Measurements from ENCODE around the gene GSTM5. TPM values are rescaled to one million over a fixed set of nuclear protein-coding genes. Genes with fewer than 3 reads are reported as not detected.
"Not testable (repeated sequence)": the region's sequence is repeated elsewhere in the genome, so short reads cannot be mapped to it uniquely, and the experiment has no call there.

Gene GSTM5
- total and polyA plus RNA-seq, 2 donors (not counting 3 experiments of a cell fraction or from before 2014, with no cell fraction given): 0.25 to 1.6 TPM

- no peak overlapping the region for H3K4me2 ChIP-seq (ENCODE audit: insufficient read depth, low read length)
- H2AFZ ChIP-seq (ENCODE audit: low read depth, low read length): no peak overlapping the region
- H3K9me3 ChIP-seq (replicated peaks; ENCODE audit: control insufficient read depth, insufficient read depth, low read length): no peaks in the 10 kb centered on the region
- H3K27me3 ChIP-seq (ENCODE audit: control insufficient read depth in 2 of 2, insufficient read depth in 2 of 2, low read length in 2 of 2): no peaks in the 10 kb centered on the region
- DNase-seq (ENCODE audit: low read depth, low spot score): no peak
- no peaks in the 10 kb centered on the region for H3K4me1 ChIP-seq (ENCODE audit: control insufficient read depth, extremely low read depth, insufficient read depth, low read length)
- H3K79me2 ChIP-seq (ENCODE audit: control insufficient read depth, insufficient read depth, low read length): no peaks in the 10 kb centered on the region
- CTCF ChIA-PET: no interaction called here
- no peak for TF ChIP-seq EZH2 (IDR thresholded peaks at IDR 0.05; ENCODE audit: borderline replicate concordance, low read depth, low read length, severe bottlenecking)
- TF ChIP-seq MAX (IDR thresholded peaks at IDR 0.05; ENCODE audit: insufficient read depth, insufficient read length): no peak
- TF ChIP-seq MYC (IDR thresholded peaks at IDR 0.05; ENCODE audit: low read depth, low read length): no peak
- TF ChIP-seq POLR2A (IDR thresholded peaks at IDR 0.05; ENCODE audit: low read depth, low read length): no peak
- TF ChIP-seq FOS (IDR thresholded peaks at IDR 0.05; ENCODE audit: borderline replicate concordance, insufficient read depth, low read length): no peak
- intact Hi-C loops (cut with micrococcal nuclease): no loop called here
- H4K20me1 ChIP-seq (replicated peaks; ENCODE audit: control insufficient read depth, extremely low read depth, insufficient read depth, low read length): no peaks in the 10 kb centered on the region
- H3K4me3 ChIP-seq (replicated peaks in 1 of 3; ENCODE audit: insufficient read depth in 1 of 3, low read depth in 1 of 3, low read length in 3 of 3): no peak overlapping the region
- BruUV-seq (replicated peaks): no TSS peak
- dilution Hi-C loops (cut with MboI; ENCODE audit: extremely low pct_ligation_motif_present, low sequenced_read_pairs): no loop called here
- no peak overlapping the region for H3K9ac ChIP-seq (replicated peaks; ENCODE audit: extremely low read depth, insufficient read depth, low read length)
- POLR2A ChIA-PET: no interaction called here
- H3K27ac ChIP-seq (ENCODE audit: insufficient read depth, low read depth, low read length): no peak overlapping the region
- H3K36me3 ChIP-seq (ENCODE audit: control insufficient read depth in 2 of 2, extremely low read depth in 1 of 2, insufficient read depth in 2 of 2, low read length in 2 of 2): no peaks in the 10 kb centered on the region
- no peaks in the 10 kb centered on the region for H3K9me1 ChIP-seq (replicated peaks; ENCODE audit: control insufficient read depth, extremely low read depth, insufficient read depth, low read length)
- FAIRE-seq: no peak
Observed at GRCh38 chr1:109691759-109692158, 20.3 kb upstream of the GSTM5 start.

GRCh38 chr1:109694400-109694799, 17.7 kb upstream of the GSTM5 start:
- H3K79me2 ChIP-seq (ENCODE audit: control insufficient read depth, insufficient read depth, low read length); intact Hi-C loops (cut with micrococcal nuclease); H2AFZ ChIP-seq (ENCODE audit: low read depth, low read length); H3K9ac ChIP-seq (replicated peaks; ENCODE audit: extremely low read depth, insufficient read depth, low read length); H4K20me1 ChIP-seq (replicated peaks; ENCODE audit: control insufficient read depth, extremely low read depth, insufficient read depth, low read length); H3K4me1 ChIP-seq (ENCODE audit: control insufficient read depth, extremely low read depth, insufficient read depth, low read length); H3K36me3 ChIP-seq (ENCODE audit: control insufficient read depth in 2 of 2, extremely low read depth in 1 of 2, insufficient read depth in 2 of 2, low read length in 2 of 2); H3K9me3 ChIP-seq (replicated peaks; ENCODE audit: control insufficient read depth, insufficient read depth, low read length); H3K27me3 ChIP-seq (ENCODE audit: control insufficient read depth in 2 of 2, insufficient read depth in 2 of 2, low read length in 2 of 2); FAIRE-seq; BruUV-seq (replicated peaks); dilution Hi-C loops (cut with MboI; ENCODE audit: extremely low pct_ligation_motif_present, low sequenced_read_pairs); CTCF ChIA-PET; POLR2A ChIA-PET; H3K4me3 ChIP-seq (replicated peaks in 1 of 3; ENCODE audit: insufficient read depth in 1 of 3, low read depth in 1 of 3, low read length in 3 of 3); H3K9me1 ChIP-seq (replicated peaks; ENCODE audit: control insufficient read depth, extremely low read depth, insufficient read depth, low read length); H3K4me2 ChIP-seq (ENCODE audit: insufficient read depth, low read length); DNase-seq (ENCODE audit: low read depth, low spot score); H3K27ac ChIP-seq (ENCODE audit: insufficient read depth, low read depth, low read length): not testable (repeated sequence)

- dilution Hi-C loops (cut with MboI; ENCODE audit: extremely low pct_ligation_motif_present, low sequenced_read_pairs); H3K27ac ChIP-seq (ENCODE audit: insufficient read depth, low read depth, low read length); H3K9ac ChIP-seq (replicated peaks; ENCODE audit: extremely low read depth, insufficient read depth, low read length); CTCF ChIA-PET; H3K4me3 ChIP-seq (replicated peaks in 1 of 3; ENCODE audit: insufficient read depth in 1 of 3, low read depth in 1 of 3, low read length in 3 of 3); H3K4me1 ChIP-seq (ENCODE audit: control insufficient read depth, extremely low read depth, insufficient read depth, low read length); H4K20me1 ChIP-seq (replicated peaks; ENCODE audit: control insufficient read depth, extremely low read depth, insufficient read depth, low read length); H2AFZ ChIP-seq (ENCODE audit: low read depth, low read length); H3K36me3 ChIP-seq (ENCODE audit: control insufficient read depth in 2 of 2, extremely low read depth in 1 of 2, insufficient read depth in 2 of 2, low read length in 2 of 2); H3K9me1 ChIP-seq (replicated peaks; ENCODE audit: control insufficient read depth, extremely low read depth, insufficient read depth, low read length); DNase-seq (ENCODE audit: low read depth, low spot score); BruUV-seq (replicated peaks); H3K27me3 ChIP-seq (ENCODE audit: control insufficient read depth in 2 of 2, insufficient read depth in 2 of 2, low read length in 2 of 2); H3K9me3 ChIP-seq (replicated peaks; ENCODE audit: control insufficient read depth, insufficient read depth, low read length); intact Hi-C loops (cut with micrococcal nuclease); POLR2A ChIA-PET; H3K79me2 ChIP-seq (ENCODE audit: control insufficient read depth, insufficient read depth, low read length); FAIRE-seq; H3K4me2 ChIP-seq (ENCODE audit: insufficient read depth, low read length): not testable (repeated sequence)
Observed at GRCh38 chr1:109695138-109695537, 16.9 kb upstream of the GSTM5 start.
